ENCODE measurements around the gene DEFB126. TPM values are rescaled to one million over a fixed set of nuclear protein-coding genes. Genes with fewer than 3 reads are reported as not detected.

DEFB126 gene
- total and polyA plus RNA-seq, 2 of the 4 experiments (the other 2 are of a cell fraction), result not detected

GRCh38 chr20:137668-138490 is 4.5 kb upstream of the DEFB126 start:
- no peaks in the 10 kb centered on the region for H3K9me1 ChIP-seq (ENCODE audit: insufficient read depth, low read length)
- ChIA-PET CTCF (interaction anchor here (0.5 kb wide), 1 partner anchor 196 kb away, joined by 4 read pairs; no protein-coding TSS in a partner anchor), POLR2A (ENCODE audit: unreplicated experiment) (no interaction called here)
- 67% methylated on average over 2 of the region's 11 CpGs; no CpG with 5 or more reads in 1 of the 2 experiments for WGBS, 2 experiments (ENCODE audit: extremely low coverage in 2 of 2, insufficient read length in 1 of 2)
- H3K9ac ChIP-seq (ENCODE audit: low read depth, low read length), result no peak overlapping the region
- no peak overlapping the region for H2BK15ac ChIP-seq (ENCODE audit: low read depth, low read length)
- H3K4me2 ChIP-seq (ENCODE audit: low read depth, low read length), result no peak overlapping the region
- H3K18ac ChIP-seq (ENCODE audit: low read depth, low read length), result no peak overlapping the region
- H3K27me3 ChIP-seq (ENCODE audit: control insufficient read depth, insufficient read depth, low read length), result 0 out of 2 replicates have a peak, but pooled peaks cover 1% of the 10 kb centered on the region
- H2BK5ac ChIP-seq (ENCODE audit: low read depth, low read length, poor library complexity, severe bottlenecking), result no peak overlapping the region
- no peak overlapping the region for H4K5ac ChIP-seq (ENCODE audit: low read depth, low read length)
- no peak overlapping the region for H2AK5ac ChIP-seq (ENCODE audit: low read depth, low read length)
- TF ChIP-seq NFE2L2 (IDR thresholded peaks at IDR 0.05; ENCODE audit: low read depth, low read length), result no peak
- H2AK9ac ChIP-seq (replicated peaks; ENCODE audit: low read depth, low read length, poor library complexity), result no peak overlapping the region
- no peak overlapping the region for H3K14ac ChIP-seq (replicated peaks; ENCODE audit: low read depth, low read length)
- BruUV-seq (replicated peaks), result no TSS peak
- DNase-seq (no peak), ATAC-seq (ENCODE audit: low read depth) (no peak)
- no peaks in the 10 kb centered on the region for H3K4me1 ChIP-seq (ENCODE audit: control insufficient read depth, insufficient read depth, low read length)
- no peak overlapping the region for H2BK120ac ChIP-seq (ENCODE audit: low read depth, low read length)
- no peak overlapping the region for H3K23ac ChIP-seq (ENCODE audit: low read depth, low read length)
- in situ Hi-C loops (cut with MboI; ENCODE audit: low sequenced_read_pairs), result no loop called here
- intact Hi-C loops (cut with micrococcal nuclease), result loop anchor here (2.0 kb wide), 1 partner anchor 19 kb away; no protein-coding TSS in a partner anchor
- no peak overlapping the region for H2AFZ ChIP-seq (replicated peaks; ENCODE audit: low read length, poor library complexity)
- no peaks in the 10 kb centered on the region for H4K20me1 ChIP-seq (ENCODE audit: insufficient read depth, low read length)
- H3K4ac ChIP-seq (ENCODE audit: low read depth, low read length), result no peak overlapping the region
- H3K56ac ChIP-seq (ENCODE audit: extremely low read depth, insufficient read depth, low read length), result no peak overlapping the region
- no peaks in the 10 kb centered on the region for H3K79me1 ChIP-seq (ENCODE audit: low read depth in 1 of 2, low read length in 2 of 2)
- no peak overlapping the region for H4K8ac ChIP-seq (ENCODE audit: low read depth in 2 of 2, low read length in 2 of 2)
- no peaks in the 10 kb centered on the region for H3K36me3 ChIP-seq (ENCODE audit: control insufficient read depth, insufficient read depth, low read length)
- no peak overlapping the region for H4K91ac ChIP-seq (ENCODE audit: insufficient read depth, low read depth, low read length)
- no peak overlapping the region for H3K4me3 ChIP-seq (ENCODE audit: insufficient read depth, low read depth, low read length)
- H2BK20ac ChIP-seq (ENCODE audit: low read depth, low read length), result no peak overlapping the region
- dilution Hi-C loops (cut with HindIII; ENCODE audit: low sequenced_read_pairs, unreplicated experiment), result no loop called here
- no peaks in the 10 kb centered on the region; the same call in 1 of the 2 replicates for H3K9me3 ChIP-seq (ENCODE audit: control insufficient read depth, insufficient read depth, low read length)
- no peak overlapping the region for H3K27ac ChIP-seq (ENCODE audit: insufficient read depth, low read length)
